ENCODE results near the gene MKRN3. TPM values are rescaled to one million over a fixed set of nuclear protein-coding genes. Genes with fewer than 3 reads are reported as not detected.

The MKRN3 gene
- total RNA-seq: 0.07 TPM in 1 of 2 replicates, not detected in the other

GRCh38 chr15:23565395-23566070, at the start of gene MKRN3:
Gene MKRN3, plus strand, starts transcription at chr15:23565674. Its CDS starts 109 bp downstream, at chr15:23565783.

Other genes with a start within 250 kb of the MKRN3 start
- not detected in 2 replicates for gene GOLGA6L26, start 231.5 kb upstream of the MKRN3 start, total RNA-seq
- 0.07 TPM in 1 of 2 replicates, not detected in the other for gene GOLGA8S, start 210.9 kb upstream of the MKRN3 start, total RNA-seq
- not detected in 2 replicates for gene GOLGA6L2, start 118.4 kb upstream of the MKRN3 start, total RNA-seq
- gene MAGEL2, start 82.2 kb downstream of the MKRN3 start, total RNA-seq: not detected in 2 replicates
- 16.1 and 16.9 TPM in 2 replicates for gene NDN, start 121.6 kb downstream of the MKRN3 start, total RNA-seq

Data from mammary microvascular endothelial cell (primary cell).